GM19438 (cell line): ENCODE results near the gene TBC1D5.

ENCODE experiments used
- ATAC-seq: cut with Tn5 transposase; IDR thresholded peaks from one replicate; pipeline ENCODE4 v1.9.1; 2021; ENCODE audit warnings: low read depth; ENCODE audit not compliant: unreplicated experiment

The TBC1D5 gene

DNA sequence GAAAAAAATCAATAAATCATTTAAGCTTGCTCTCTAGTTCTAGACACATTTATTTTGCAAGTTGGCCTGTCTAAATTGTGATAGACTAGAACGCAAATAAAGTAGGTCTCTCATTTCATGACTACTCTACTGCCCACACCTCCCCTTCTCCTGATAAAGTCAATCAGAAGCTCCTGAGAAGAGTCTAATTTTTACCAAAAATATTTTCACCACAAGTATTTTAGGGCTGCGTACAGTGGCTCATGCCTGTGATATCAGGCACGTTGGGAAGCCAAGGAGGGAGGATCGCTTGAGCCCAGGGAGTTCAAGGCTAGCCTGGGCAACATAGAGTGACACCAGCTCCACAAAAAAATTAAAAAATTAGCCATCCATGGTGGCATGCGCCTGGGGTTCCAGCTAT is 136.5 kb downstream of the TBC1D5 start:
- ATAC-seq: no peak

DNA sequence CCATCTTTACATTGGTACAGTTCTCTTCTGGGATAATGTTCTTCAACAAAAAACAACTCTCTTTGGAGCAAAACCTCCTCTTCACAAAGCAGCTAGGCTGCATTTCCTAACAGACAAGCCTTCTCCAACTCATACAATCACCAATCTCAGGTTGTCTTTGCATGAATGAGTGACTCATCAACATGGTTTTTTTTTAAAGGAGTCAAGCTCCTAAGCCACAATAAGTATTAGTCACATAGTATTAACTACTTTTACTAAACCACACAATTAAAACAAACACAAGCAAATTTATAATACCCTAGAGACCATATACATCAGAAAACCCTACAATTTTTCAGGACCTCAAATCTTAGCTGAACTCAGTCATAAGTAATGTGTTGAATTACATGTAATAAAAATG is 137.4 kb downstream of the TBC1D5 start:
- no peak for ATAC-seq

DNA sequence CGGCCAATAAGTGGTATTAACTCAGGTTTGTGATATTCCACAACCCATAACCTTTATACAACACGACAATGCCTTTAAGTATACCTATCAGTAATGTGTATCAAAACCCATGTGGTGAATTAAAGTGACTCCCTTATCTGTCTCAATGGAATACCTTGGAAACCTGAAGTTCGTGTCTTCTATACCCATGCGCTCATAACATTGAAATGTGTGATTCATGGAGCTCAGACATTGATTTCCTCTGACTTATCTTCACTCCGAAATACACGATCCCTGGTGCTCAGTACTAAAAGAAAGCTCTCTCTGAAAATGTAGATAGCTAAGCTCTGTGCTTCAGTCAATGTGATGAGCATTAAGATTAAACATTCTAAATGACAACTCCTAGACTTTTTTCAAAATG is 140.3 kb downstream of the TBC1D5 start:
- no peak for ATAC-seq

DNA sequence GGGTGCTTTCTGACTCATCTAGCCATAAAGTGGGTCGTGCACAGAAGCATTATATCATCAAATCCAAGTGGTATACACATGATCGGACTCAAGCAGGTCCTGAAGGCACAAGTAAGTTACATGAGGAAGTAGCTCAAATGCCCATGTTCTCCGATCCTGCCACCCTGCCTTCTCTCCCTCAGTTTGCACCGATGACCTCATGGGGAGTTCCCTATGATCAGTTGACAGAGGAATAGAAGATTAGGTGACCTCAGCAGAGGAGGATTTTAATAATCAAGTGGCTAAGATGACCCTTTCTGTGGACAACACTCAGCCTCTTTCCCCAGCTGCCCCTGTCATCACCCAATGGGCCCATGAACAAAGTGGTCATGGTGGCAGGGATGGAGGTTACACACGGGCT is 149.5 kb downstream of the TBC1D5 start:
- no peak for ATAC-seq

DNA sequence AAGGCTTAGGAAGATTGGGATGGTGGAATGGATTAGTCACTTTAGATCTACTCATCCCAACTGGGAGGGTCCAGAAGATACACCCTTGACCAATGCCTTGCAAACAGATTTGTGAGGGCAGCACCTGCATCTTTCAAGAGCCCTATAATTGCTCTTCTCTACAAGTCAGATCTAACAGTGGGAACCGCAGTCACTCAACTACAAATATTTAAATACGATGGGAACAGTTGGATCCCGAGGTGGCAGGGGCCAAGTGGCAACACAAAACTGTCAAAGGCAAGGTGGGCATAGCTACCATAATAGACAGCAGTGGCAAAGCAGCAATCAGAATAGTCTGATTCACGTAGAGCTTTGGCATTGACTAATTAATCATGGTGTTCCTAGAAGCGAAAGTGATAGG is 152.0 kb downstream of the TBC1D5 start:
- no peak for ATAC-seq

DNA sequence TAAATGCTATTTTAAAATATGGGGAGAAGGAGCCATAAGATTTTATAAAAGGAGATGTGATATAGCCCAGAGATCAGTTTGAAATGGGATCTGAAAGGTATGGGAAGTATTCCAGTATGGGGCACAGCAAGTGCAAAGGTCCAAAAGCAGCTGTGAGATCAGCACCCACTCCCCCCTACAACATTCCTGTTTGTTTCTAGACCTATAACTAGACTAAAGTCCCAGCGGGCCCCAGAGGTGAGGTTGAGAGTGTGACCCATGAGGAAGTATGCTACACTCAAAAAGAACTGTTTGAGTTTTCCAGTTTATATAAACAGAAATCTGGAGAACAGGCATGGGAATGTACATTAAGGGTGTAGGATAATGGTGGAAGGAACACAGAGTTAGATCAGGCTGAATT is 152.5 kb downstream of the TBC1D5 start:
- no peak for ATAC-seq

DNA sequence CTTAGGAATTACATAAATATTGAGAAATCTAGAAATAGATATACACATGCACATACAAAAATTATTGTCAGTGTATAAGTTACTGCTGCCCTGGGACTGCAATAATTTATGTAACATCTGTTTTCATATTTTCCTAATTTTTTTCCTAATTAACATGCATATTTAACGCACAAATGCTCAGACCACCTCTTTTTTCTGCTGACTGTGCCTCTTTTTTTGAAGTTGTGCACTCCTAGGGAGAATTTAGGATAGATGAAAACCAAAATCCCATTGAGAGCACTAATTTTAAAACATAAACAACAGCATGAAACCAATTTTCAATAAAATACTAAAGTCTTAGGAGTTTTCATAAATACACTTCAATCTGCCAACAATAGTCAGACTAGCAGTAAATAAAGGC is 154.0 kb downstream of the TBC1D5 start:
- ATAC-seq: no peak

DNA sequence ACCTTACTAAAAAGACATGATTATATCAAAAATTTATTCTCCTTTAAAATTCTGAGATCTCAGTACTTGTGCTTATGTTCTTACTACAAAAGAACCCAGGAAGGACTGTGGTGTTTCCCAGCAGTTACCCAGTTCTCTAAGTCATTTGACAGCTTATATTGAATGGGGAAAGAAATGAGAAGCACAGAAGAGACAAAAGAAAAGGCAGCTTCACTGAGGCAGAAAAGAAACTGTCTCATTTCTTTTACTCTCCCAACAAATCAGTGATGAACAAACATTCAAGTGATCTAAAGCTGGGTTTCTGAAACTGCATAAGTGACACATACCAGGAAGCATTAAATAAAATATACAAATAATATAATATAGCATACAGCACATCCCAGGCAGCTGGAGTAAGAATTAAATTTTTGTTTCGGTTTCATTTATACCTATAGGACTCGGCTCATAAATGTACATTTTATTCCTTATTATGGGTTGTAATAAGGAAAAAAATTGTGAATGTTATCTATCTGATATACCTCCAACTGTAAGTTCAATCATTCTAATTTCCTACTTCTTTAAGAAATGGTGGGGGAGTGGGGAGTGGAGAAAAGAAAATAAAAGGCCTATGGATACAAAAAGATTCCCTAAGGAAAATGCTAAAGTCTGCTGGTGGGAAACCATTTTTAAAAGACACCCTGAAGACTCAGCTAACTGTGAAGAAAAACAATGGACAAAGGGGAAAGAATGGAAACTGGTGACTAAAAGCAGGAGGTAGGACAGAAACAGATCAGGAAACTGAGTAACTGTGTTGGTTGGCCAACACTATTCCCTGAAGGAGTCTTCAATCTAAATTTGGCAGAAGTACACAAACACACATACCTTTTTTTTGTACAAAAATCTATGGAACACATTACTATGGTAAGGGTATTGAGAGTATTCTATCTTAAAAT is 156.8 kb downstream of the TBC1D5 start:
- ATAC-seq: no peak

DNA sequence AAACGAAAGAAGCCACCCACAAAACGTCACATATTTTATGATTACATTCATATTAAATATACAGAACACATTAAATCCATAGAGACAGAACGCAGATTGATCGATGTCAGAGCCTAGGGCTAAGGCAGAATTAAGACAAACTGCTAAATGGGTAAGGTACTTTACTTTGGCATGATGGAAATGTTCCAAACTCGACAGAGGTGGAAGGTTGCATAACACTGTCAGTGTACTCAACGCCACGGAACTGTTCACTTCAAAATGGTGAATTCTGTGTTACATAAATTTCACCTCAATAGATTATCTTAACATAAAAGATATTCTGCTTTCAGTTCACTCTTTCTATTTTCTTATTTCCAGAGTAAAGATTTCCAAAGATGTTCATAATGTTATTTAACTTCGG is 158.4 kb downstream of the TBC1D5 start:
- ATAC-seq: no peak

DNA sequence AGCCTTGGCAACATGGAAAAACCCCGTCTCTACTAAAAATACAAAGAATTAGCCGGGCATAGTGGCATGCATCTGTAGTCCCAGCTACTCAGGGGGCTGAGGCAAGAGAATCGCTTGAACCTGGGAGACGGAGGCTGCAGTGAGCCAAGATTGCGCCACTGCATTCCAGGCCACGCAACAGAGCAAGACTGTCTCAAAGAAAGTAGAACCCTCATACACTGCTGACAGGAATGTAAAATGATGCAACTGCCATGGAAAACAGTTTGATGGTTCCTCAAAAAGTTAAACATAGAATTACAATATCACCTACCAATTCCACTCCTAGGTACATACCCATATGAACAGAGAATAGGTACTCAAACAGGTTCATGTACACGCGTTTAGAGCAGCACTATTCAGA is 158.9 kb downstream of the TBC1D5 start:
- ATAC-seq: no peak

DNA sequence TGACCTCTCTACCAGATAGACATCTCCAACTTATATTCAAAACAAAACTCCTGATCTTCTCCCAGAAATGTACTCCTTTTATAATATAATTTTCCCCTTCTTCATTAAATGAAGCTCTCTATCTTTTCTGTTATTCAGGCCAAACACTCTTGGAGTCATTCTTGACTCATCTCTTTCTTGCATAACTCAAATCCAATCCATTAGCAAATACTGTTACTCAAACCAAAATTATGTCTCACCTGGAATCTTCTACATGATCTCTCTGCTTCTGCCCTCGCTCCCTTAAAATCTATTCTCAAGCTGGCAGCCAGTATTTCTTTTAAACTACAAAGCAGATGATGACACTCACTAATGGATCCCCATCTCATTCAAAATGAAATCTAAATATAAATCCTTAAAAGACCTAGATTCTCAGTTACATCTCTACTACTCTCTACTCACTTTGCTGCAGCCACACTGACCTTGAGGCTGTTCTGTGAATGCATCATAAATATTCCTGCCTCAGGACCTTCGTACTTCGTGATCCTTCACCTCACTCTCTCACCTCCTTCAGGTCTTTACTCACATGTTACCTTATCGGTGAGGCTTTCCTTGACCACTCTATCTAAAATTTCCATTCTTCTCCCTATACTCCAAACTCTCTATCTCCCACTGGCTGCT is 160.9 kb downstream of the TBC1D5 start:
- no peak for ATAC-seq

DNA sequence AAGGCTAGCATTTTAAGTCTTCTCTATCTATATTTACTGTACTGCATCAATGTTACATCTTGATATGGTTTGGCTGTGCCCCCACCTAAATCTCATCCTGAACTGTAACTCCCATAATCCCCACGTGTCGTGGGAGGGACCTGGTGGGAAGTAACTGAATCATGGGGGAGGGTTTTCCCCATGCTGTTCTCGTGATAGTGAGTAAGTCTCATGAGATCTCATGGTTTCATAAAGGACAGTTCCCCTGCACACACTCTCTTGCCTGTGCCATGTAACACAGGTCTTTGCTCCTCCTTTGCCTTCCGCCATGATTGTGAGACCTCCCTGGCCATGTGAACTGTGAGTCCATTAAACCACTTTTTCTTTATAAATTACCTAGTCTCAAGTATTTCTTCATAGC is 161.5 kb downstream of the TBC1D5 start:
- no peak for ATAC-seq

DNA sequence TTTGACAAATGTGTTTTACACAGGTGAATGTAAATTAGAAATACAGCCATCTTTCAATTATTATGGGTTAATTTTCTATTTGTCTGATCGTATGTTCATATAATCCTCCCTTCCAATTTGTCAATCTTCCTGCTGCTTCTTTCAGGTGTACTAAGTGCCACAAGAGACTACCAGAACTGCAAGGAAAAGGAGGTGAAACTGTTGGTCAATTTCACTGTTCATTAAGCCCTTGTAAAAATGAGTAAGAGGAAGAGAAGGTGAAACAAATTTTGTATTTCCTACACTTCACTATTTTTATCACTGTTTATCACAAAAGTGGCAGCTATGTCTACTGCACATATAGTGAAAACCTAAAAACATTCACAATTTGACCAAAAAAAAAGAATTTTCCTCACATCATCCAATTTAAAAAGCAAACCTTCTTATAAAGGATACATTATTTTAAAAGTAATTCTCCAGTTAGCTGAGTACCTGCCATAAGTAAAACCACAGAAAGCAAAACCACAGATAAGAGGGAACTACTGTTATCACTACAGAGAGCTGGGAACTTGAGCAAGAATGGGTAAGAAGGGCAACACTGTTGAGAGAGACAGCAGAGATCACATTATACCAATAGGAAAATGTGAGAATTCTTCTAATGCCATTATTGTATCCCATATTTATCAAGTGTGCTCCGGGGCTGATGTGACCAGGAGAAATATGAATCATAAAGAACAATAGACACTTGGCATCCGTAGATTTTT is 163.0 kb downstream of the TBC1D5 start:
- ATAC-seq: peak; percentile 98

DNA sequence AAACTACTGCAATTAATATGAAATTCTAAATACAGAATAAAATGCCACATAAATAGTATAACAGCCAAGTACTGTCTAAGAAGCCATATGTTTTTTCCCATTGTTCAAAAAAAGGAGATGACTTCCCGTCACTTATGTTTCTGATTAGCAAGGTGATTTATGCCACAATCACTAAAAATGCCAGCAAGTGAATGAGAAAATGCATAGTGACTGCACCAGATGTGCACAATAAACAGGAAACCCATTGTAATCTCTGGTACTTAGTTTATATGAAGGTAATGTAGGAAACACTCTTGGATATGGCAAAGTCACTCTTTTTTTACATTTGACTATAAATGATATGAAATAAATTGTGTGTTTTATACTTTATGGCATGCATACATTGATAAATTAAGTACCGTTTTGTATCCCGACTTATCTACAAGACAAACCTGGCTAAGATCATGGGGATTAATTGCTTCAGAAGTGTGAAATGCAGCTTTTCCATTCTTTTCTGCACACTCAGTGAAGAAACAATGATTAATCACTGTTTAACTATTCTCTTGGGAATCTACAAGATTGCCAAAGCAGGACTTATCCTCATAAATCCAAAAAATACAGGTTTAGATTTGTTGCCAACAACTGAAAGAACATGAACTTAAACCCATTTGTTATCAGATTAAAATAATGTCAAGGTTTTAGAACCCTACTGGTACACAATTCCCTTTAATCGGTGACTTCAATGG is 164.5 kb downstream of the TBC1D5 start:
- ATAC-seq: no peak

DNA sequence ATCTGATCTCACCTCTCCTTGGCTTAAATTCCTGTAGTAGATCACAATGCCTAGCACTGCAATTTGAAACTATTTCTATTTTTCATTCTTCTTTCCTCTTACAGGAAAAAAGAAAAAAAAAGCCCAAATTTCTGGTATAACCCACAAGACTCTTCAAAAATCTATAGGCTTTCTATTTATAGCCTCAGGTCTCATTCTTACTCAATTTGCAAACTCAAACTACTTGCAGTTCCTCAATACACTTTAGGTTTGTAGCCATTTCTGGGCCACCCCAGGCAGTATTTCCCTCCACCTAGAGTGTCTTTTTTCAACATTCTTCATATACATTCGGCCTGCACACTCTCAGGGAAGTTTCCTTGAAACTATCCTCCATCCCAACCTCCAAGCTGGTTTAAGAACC is 169.0 kb downstream of the TBC1D5 start:
- peak; percentile 96 for ATAC-seq

DNA sequence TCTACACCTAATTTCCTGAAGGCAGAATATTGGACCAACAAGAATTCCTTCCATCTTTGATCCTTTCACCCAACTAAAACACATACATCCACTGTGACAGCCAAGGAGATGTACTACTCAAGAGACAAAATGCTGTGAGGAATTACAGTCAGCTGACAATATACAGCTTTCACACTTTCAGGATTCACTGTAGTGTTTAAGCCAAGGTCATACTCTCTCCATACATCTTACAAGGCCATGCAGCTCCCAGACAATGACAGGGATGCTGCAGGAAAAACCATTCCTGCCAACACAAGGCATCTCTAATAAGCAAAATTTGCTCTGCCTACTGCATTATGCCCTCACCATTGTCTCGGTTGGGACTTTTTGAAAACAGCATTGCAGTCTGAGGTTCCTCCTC is 170.7 kb downstream of the TBC1D5 start:
- no peak for ATAC-seq

DNA sequence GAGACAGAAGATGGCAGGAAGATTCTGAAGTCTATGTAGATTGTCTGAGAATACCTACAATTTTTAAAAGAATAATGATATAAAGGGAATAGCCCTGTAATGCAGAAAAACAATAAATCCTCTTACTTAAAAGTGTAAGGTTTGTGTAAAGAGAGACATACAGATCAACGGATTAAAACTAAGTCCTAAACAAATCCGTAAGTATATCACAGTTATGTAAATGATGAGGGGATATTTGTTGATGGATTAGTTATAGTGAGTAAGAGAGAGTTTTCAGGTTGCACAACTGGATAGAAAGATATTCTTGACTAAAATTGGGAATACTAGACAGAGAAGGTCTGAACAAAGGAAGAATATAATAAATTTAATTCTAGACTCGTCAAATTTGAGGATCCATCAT is 179.6 kb downstream of the TBC1D5 start:
- no peak for ATAC-seq

DNA sequence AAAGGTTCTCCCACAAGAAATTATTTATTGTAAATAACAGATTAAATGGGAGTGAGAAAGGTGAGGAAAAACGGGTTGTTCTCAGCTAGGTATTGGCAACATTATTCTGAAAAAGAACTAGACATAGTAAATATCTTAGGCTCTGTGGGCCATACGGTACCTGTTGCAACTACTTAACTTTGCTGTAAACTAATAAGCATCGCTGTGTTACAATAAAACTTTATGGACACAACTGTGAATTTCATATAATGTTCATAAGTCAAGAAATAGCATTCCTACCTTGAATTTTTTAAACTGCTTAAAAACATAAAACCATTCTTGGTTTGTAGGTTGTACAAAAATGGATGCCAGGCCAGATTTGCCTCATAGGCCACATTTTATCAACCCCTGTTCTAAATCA is 183.9 kb downstream of the TBC1D5 start:
- ATAC-seq: no peak

DNA sequence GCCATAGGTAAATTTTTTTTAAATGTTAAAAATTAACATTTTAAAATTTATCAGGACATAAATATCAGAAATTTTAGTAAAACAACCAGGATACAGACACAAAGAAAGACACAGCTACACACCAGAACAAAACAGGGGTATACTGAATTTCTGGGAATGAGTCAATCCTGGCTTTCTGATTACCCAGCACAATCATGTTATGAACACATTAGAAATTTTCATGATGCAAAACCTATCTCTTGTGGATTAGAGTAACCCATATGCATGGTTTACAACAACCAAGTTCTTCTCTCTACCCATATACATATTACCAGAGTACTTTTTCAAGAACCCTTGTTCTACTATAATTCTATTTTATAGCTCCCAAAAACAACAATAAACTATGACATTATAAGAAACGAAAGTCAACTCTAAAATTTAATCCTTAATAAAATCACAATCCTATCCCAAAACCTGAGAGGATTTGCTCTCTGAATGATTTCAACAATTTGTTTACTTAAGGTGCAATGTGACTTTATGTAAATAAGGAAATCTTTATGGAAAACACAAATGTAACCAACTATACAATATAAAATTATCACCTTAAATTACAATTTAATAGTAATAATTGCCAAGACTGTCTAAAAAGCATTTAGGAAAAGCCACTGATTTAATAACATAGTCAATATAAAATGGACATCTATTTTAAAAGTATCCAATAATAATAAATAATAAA is 184.5 kb downstream of the TBC1D5 start:
- no peak for ATAC-seq

DNA sequence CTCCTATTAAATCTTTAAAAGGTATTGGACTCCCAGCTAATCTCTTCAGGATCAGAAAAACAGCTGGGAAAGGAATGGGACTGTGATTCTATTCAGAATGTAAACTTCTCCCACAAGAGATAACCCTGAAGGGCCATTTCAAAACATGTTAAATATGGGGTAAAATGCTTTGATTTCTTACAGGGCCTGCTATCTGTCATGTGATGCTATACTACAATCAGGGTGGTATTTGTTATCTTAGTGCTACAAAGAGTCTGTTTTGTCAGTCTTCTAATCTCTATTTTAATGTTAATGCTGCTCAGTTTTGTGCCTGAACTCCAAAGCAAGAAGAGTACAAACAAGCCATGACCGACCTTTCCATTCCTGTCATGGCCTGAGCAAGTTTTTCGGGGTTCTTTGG is 186.9 kb downstream of the TBC1D5 start:
- no peak for ATAC-seq
